SK-N-SH (cell line): ENCODE results near the gene HDAC8. TPM values are rescaled to one million over a fixed set of nuclear protein-coding genes. Genes with fewer than 3 reads are reported as not detected.
A peak's percentile ranks its signal among the peaks of the same experiment; 100 is the strongest.

ENCODE experiments used
- CTCF ChIA-PET: fragments of 300-600, 350-600 bp; formaldehyde crosslinking; extraction: SDS; loops from one replicate; lab custom pipeline; 2021; lab: Yijun Ruan, JAX
- POLR2A ChIA-PET: fragments of 350-600 bp; sonication (Branson Sonifier 250); formaldehyde crosslinking; extraction: SDS; loops from one replicate; lab custom pipeline; 2020; ENCODE audit warnings: antibody characterized with exemption, inconsistent platforms; lab: Yijun Ruan, JAX
- DNase-seq: peaks from one replicate; pipeline ENCODE4 v3.0.0; 2012
- H2AFZ ChIP-seq: fragments of 200-600 bp; sonication (generic); 2 replicates; pipeline ENCODE4 v1.8.1; 2016; ENCODE audit warnings: antibody characterized with exemption, mild to moderate bottlenecking, low read depth
- H3F3A ChIP-seq: fragments of 200-600 bp; sonication (generic); replicated peaks from 2 replicates; pipeline ENCODE3; 2016; ENCODE audit warnings: antibody characterized with exemption, mild to moderate bottlenecking; ENCODE audit not compliant: insufficient read depth
- H3K27ac ChIP-seq, 2 experiments: fragments of 200-500 bp in 1 of 2; fragments of 200-600 bp in 1 of 2; sonication (Bioruptor generic) in 1 of 2; sonication (generic), shearing (Covaris generic) in 1 of 2; 2 replicates each; pipeline versions ENCODE4 v1.5.1 to v1.6.1; 2014 to 2016; ENCODE audit warnings: low read depth in 2 of 2, inconsistent platforms in 1 of 2, low read length in 1 of 2, mild to moderate bottlenecking in 1 of 2, mixed read lengths in 1 of 2
- H3K27me3 ChIP-seq: fragments of 200-600 bp; sonication (generic), shearing (Covaris generic); 2 replicates; pipeline ENCODE4 v1.6.1; 2016; ENCODE audit warnings: mixed run types; ENCODE audit not compliant: insufficient read depth
- H3K36me3 ChIP-seq, 2 experiments: fragments of 200-500 bp in 1 of 2; fragments of 200-600 bp in 1 of 2; sonication (Bioruptor generic) in 1 of 2; sonication (generic) in 1 of 2; replicated peaks in 1 of 2; 2 replicates each; pipeline versions ENCODE3 to v1.5.1; 2014 to 2016; ENCODE audit warnings: low read length in 1 of 2, mild to moderate bottlenecking in 1 of 2; ENCODE audit not compliant: insufficient read depth in 2 of 2, control insufficient read depth in 1 of 2
- H3K4me1 ChIP-seq, 2 experiments: fragments of 200-500 bp in 1 of 2; fragments of 200-600 bp in 1 of 2; sonication (Bioruptor generic) in 1 of 2; sonication (generic), shearing (Covaris generic) in 1 of 2; 2 replicates each; pipeline versions ENCODE4 v1.5.1 to v1.6.1; 2014 to 2016; ENCODE audit warnings: low read depth in 1 of 2, low read length in 1 of 2, mixed run types in 1 of 2; ENCODE audit not compliant: insufficient read depth in 2 of 2, control insufficient read depth in 1 of 2
- H3K4me2 ChIP-seq: fragments of 200-600 bp; sonication (generic), shearing (Covaris generic); 2 replicates; pipeline ENCODE4 v1.6.1; 2017; ENCODE audit warnings: mixed run types
- H3K4me3 ChIP-seq, 2 experiments: fragments of 200-500 bp in 1 of 2; fragments of 200-600 bp in 1 of 2; sonication (Bioruptor generic) in 1 of 2; sonication (generic), shearing (Covaris generic) in 1 of 2; 2 replicates each; pipeline versions ENCODE4 v1.5.1 to v1.8.1; 2014 to 2016; ENCODE audit warnings: low read depth in 2 of 2, inconsistent platforms in 1 of 2, low read length in 1 of 2, mild to moderate bottlenecking in 1 of 2, mixed read lengths in 1 of 2, moderate library complexity in 1 of 2
- H3K79me2 ChIP-seq: fragments of 200-600 bp; sonication (generic); 2 replicates; pipeline ENCODE4 v1.8.1; 2017; ENCODE audit warnings: mild to moderate bottlenecking; ENCODE audit not compliant: insufficient read depth
- H3K9ac ChIP-seq: fragments of 200-600 bp; sonication (generic); 2 replicates; pipeline ENCODE4 v1.6.1; 2017; ENCODE audit warnings: mixed run types
- H3K9me2 ChIP-seq: fragments of 200-600 bp; sonication (generic); 2 replicates; pipeline ENCODE4 v1.6.1; 2017; ENCODE audit warnings: mixed run types
- H3K9me3 ChIP-seq: fragments of 200-600 bp; sonication (generic); 2 replicates; pipeline ENCODE4 v1.6.1; 2017; ENCODE audit warnings: mixed run types, mild to moderate bottlenecking, moderate library complexity
- H4K20me1 ChIP-seq: fragments of 200-600 bp; sonication (generic); 2 replicates; pipeline ENCODE4 v1.6.1; 2017; ENCODE audit warnings: mild to moderate bottlenecking, mixed run types; ENCODE audit not compliant: insufficient read depth
- CTCF ChIP-seq: fragments of 200-600 bp; sonication (generic); IDR thresholded peaks from 2 replicates; pipeline ENCODE4 v1.6.1; 2017; ENCODE audit warnings: antibody characterized with exemption, mild to moderate bottlenecking, moderate library complexity
- FOXJ3 ChIP-seq: sonication (generic); formaldehyde crosslinking; IDR thresholded peaks from 2 replicates; pipeline ENCODE4 v1.5.1; 2020; ENCODE audit warnings: mild to moderate bottlenecking, missing genetic modification reagents
- GABPA ChIP-seq: IDR thresholded peaks from 2 replicates; pipeline ENCODE4 v1.4.0; 2012; ENCODE audit warnings: low read depth, mild to moderate bottlenecking
- GATA2 ChIP-seq: sonication (generic); formaldehyde crosslinking; IDR thresholded peaks from 2 replicates; pipeline ENCODE4 v1.5.0; 2020; ENCODE audit warnings: mild to moderate bottlenecking, missing genetic modification reagents
- NRF1 ChIP-seq: IDR thresholded peaks from 2 replicates; pipeline ENCODE4 v1.6.1; 2012; ENCODE audit warnings: low read depth, mild to moderate bottlenecking, low read length
- RCOR1 ChIP-seq: fragments of 150-350 bp; IDR thresholded peaks from 2 replicates; pipeline ENCODE4 v1.6.1; 2017; ENCODE audit warnings: antibody characterized with exemption, low read length
- RFX5 ChIP-seq: IDR thresholded peaks from 2 replicates; pipeline ENCODE4 v1.6.1; 2012; ENCODE audit warnings: mild to moderate bottlenecking, improper control_type of control experiment, low read length
- RXRA ChIP-seq: IDR thresholded peaks from 2 replicates; pipeline ENCODE4 v1.4.0; 2012; ENCODE audit warnings: low read depth, mild to moderate bottlenecking, borderline replicate concordance
- TAF1 ChIP-seq: IDR thresholded peaks from 2 replicates; pipeline ENCODE4 v1.6.1; 2012; ENCODE audit warnings: low read depth, mild to moderate bottlenecking, low read length, moderate library complexity, borderline replicate concordance
- TCF12 ChIP-seq: IDR thresholded peaks from 2 replicates; pipeline ENCODE4 v1.4.0; 2012
- YY1 ChIP-seq: IDR thresholded peaks from 2 replicates; pipeline ENCODE4 v1.4.0; 2012; ENCODE audit warnings: low read depth, mild to moderate bottlenecking
- WGBS: methylation state at CpG from one replicate; pipeline ENCODE4 v1.1.6; 2017; ENCODE audit warnings: low lambda C conversion rate; 5-methylcytosine and 5-hydroxymethylcytosine counted together
- polyA plus RNA-seq, 3 experiments: library from polyadenylated mRNA; depleted of rRNA; stranded (reverse); fragments of >200 nt; gene quantifications; 2 replicates each; pipeline ENCODE4 v1.2.3, GENCODE V29; 2012
- TF ChIP-seq, protein P1 (sequence below): IDR thresholded peaks from 2 replicates; pipeline ENCODE4 v1.4.0; 2012; ENCODE audit warnings: low read depth, borderline replicate concordance

The HDAC8 gene
- polyA plus RNA-seq, 1 of the 3 experiments (the other 2 are of a cell fraction), result 30.6 TPM

- TF ChIP-seq TAF1, result no peak
- no peak for TF ChIP-seq NRF1
- 0 out of 2 replicates have a peak, but pooled peaks have one; percentile 50 for TF ChIP-seq YY1
- no peak for TF ChIP-seq RCOR1
- no peak for TF ChIP-seq RFX5
- no peak for TF ChIP-seq GATA2 (CRISPR knock-in tag)
- no peak for TF ChIP-seq GABPA
- no peak for TF ChIP-seq CTCF
- no peak for TF ChIP-seq RXRA
- TF ChIP-seq FOXJ3 (CRISPR knock-in tag), result no peak
- TF ChIP-seq TCF12, result peak; percentile 49; the same call in 1 of the 2 replicates
Measured at GRCh38 chrX:72308566-72309296, 263.9 kb downstream of the HDAC8 start (continued).

DNA sequence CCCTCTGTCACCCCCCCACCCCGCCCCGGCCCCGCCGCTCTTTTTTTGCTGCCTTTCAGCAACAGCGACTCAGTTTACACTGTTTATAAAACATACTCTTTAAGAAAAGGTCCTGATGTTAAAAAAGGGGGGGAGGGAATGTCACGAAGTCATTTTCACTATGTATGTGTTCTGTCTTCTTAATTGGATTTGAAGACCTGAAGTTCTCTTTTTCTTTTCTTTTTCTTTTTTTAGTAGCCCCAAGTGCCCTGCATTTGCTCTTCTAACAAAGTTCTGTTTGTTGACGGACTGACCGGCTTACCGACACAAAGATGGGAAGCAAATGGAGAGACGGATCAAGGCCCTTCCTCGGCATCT lies 264.5 kb downstream of the HDAC8 start:
- peak overlapping the region; percentile 59 for H3K4me2 ChIP-seq
- 34% methylated on average over 11 of the region's 11 CpGs for whole genome bisulfite sequencing
- CTCF ChIA-PET, result interaction anchor here (0.9 to 3.5 kb wide), 5 partner anchors 10 to 292 kb away, joined by 3 to 12 read pairs (median 3); partner anchors contain the start of gene RPS4X

More for the DNA sequence above, 264.5 kb downstream of the HDAC8 start:
- H4K20me1 ChIP-seq, result no peaks in the 10 kb centered on the region
- peaks cover 48% of the 10 kb centered on the region for H3K27me3 ChIP-seq
- no peak overlapping the region for H3K9ac ChIP-seq
- H3K4me1 ChIP-seq, result peaks cover 0 to 30% of the 10 kb centered on the region in 2 experiments; a peak in 1 of 4 replicates
- no peaks in the 10 kb centered on the region for H3K9me3 ChIP-seq
- POLR2A ChIA-PET, result interaction anchor here (4.5 kb wide), 1 partner anchor 31 kb away, joined by 20 read pairs; the partner anchor contains the start of gene RPS4X
- H3K4me3 ChIP-seq, result no peak overlapping the region
- H3F3A ChIP-seq, result no peaks in the 10 kb centered on the region
- H3K36me3 ChIP-seq, result no peaks in the 10 kb centered on the region
- no peaks in the 10 kb centered on the region for H3K9me2 ChIP-seq
- H3K79me2 ChIP-seq, result no peaks in the 10 kb centered on the region
- DNase-seq, result no peak
- H2AFZ ChIP-seq, result no peak overlapping the region
- TF ChIP-seq, protein P1, sequence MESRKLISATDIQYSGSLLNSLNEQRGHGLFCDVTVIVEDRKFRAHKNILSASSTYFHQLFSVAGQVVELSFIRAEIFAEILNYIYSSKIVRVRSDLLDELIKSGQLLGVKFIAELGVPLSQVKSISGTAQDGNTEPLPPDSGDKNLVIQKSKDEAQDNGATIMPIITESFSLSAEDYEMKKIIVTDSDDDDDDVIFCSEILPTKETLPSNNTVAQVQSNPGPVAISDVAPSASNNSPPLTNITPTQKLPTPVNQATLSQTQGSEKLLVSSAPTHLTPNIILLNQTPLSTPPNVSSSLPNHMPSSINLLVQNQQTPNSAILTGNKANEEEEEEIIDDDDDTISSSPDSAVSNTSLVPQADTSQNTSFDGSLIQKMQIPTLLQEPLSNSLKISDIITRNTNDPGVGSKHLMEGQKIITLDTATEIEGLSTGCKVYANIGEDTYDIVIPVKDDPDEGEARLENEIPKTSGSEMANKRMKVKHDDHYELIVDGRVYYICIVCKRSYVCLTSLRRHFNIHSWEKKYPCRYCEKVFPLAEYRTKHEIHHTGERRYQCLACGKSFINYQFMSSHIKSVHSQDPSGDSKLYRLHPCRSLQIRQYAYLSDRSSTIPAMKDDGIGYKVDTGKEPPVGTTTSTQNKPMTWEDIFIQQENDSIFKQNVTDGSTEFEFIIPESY, result no peak
- no peak for TF ChIP-seq GATA2 (CRISPR knock-in tag)
- H3K27ac ChIP-seq, result no peak overlapping the region
